ENCODE results near the gene DPYSL4. TPM values are rescaled to one million over a fixed set of nuclear protein-coding genes. Genes with fewer than 3 reads are reported as not detected.

DPYSL4 gene
- total RNA-seq, 2 donors from 2014 or later = 14.3 to 23.5 TPM

Other genes starting within 250 kb of the DPYSL4 start
- gene BNIP3, start 205.0 kb upstream of the DPYSL4 start, total RNA-seq = 100 to 1,000 TPM; 102 to 362 TPM
- gene JAKMIP3, start 121.0 kb upstream of the DPYSL4 start, total RNA-seq = 1 to 10 TPM in 1 of 2 donors, under 1 TPM in 1; 0.26 to 1.2 TPM
- gene STK32C, start 121.0 kb downstream of the DPYSL4 start, total RNA-seq = 10 to 100 TPM; 12.6 to 20.6 TPM
- 1 to 10 TPM; 4.5 to 6.3 TPM for gene LRRC27, start 145.2 kb downstream of the DPYSL4 start, total RNA-seq
- gene PWWP2B, start 210.3 kb downstream of the DPYSL4 start, total RNA-seq = 1 to 10 TPM; 1.5 to 3.1 TPM

Data from activated T-helper 17 cell treated with anti-CD3 and anti-CD28 coated beads, Interleukin-2, amount 50 U/mL, for 72 hours (primary cell).